NB4 (cell line): ENCODE measurements around the gene PLA2G4E.

Experiments used
- CTCF ChIP-seq: IDR thresholded peaks from one replicate; pipeline ENCODE4 v1.5.1; 2012; ENCODE audit warnings: low read depth, low read length
- MAX ChIP-seq: IDR thresholded peaks from 2 replicates; pipeline ENCODE4 v1.6.1; 2011; ENCODE audit warnings: low read depth, low read length
- MYC ChIP-seq: IDR thresholded peaks from 2 replicates; pipeline ENCODE4 v1.6.1; 2011; ENCODE audit warnings: low read depth, low read length
- POLR2A ChIP-seq: IDR thresholded peaks from 2 replicates; pipeline ENCODE4 v1.6.1; 2011; ENCODE audit warnings: mild to moderate bottlenecking; ENCODE audit not compliant: insufficient read length; ENCODE audit errors: extremely low read depth

- TF ChIP-seq CTCF = no peak
- no peak for TF ChIP-seq POLR2A
- TF ChIP-seq MAX = no peak
- TF ChIP-seq MYC = no peak
These were observed 37.2 kb upstream of the PLA2G4E start for GRCh38 chr15:42057799-42058646.
